H1 (cell line): ENCODE measurements around the gene PACS1. TPM values are rescaled to one million over a fixed set of nuclear protein-coding genes. Genes with fewer than 3 reads are reported as not detected.

Source experiments
- CTCF ChIA-PET: fragments of 300-600 bp; sonication (Branson Sonifier 250); formaldehyde crosslinking; loops from one replicate; lab custom pipeline; 2021; ENCODE audit not compliant: partially characterized antibody; lab: Charles Lee
- POLR2A ChIA-PET: fragments of 300-600 bp; sonication (Branson Sonifier 250); formaldehyde crosslinking; loops from one replicate; lab custom pipeline; 2021; ENCODE audit warnings: inconsistent platforms; ENCODE audit not compliant: partially characterized antibody; lab: Charles Lee
- DNase-seq, 2 experiments: peaks; one replicate each; pipeline versions ENCODE4 v3.0.0 to v3.0.0-alpha.2; 2010 to 2022; ENCODE audit warnings: low spot score in 2 of 2, low read depth in 1 of 2, mixed read lengths in 1 of 2
- FAIRE-seq: peaks from 2 replicates; lab custom pipeline; 2011; peaks lifted over from hg19 to GRCh38; lab: Jason Lieb, UNC
- H2AFZ ChIP-seq: 2 replicates; pipeline ENCODE4 v1.8.1; 2012; ENCODE audit warnings: low read length, inconsistent platforms
- H2AK5ac ChIP-seq: 2 replicates; pipeline ENCODE4 v1.6.1; 2013; ENCODE audit warnings: low read depth, low read length
- H2BK120ac ChIP-seq: replicated peaks from 2 replicates; pipeline ENCODE3; 2013; ENCODE audit warnings: low read depth, low read length, inconsistent platforms
- H2BK12ac ChIP-seq: 2 replicates; pipeline ENCODE4 v1.6.1; 2013; ENCODE audit warnings: low read depth, low read length
- H2BK15ac ChIP-seq: 2 replicates; pipeline ENCODE4 v1.6.1; 2013; ENCODE audit warnings: low read length
- H2BK20ac ChIP-seq: 2 replicates; pipeline ENCODE4 v1.6.1; 2013; ENCODE audit warnings: low read length
- H2BK5ac ChIP-seq: 2 replicates; pipeline ENCODE4 v1.6.1; 2013; ENCODE audit warnings: low read depth, low read length
- H3K14ac ChIP-seq: 2 replicates; pipeline ENCODE4 v1.6.1; 2013; ENCODE audit warnings: inconsistent platforms; ENCODE audit not compliant: insufficient read length
- H3K18ac ChIP-seq: 2 replicates; pipeline ENCODE4 v1.6.1; 2013; ENCODE audit warnings: low read length; ENCODE audit errors: extremely low read depth
- H3K23ac ChIP-seq: 2 replicates; pipeline ENCODE4 v1.6.1; 2013; ENCODE audit warnings: inconsistent platforms; ENCODE audit not compliant: insufficient read length
- H3K23me2 ChIP-seq: 2 replicates; pipeline ENCODE4 v1.6.1; 2013; ENCODE audit warnings: low read depth, low read length
- H3K27ac ChIP-seq: 2 replicates; pipeline ENCODE4 v1.6.1; 2011; ENCODE audit warnings: low read depth, low read length, inconsistent platforms
- H3K27me3 ChIP-seq, 4 experiments: replicated peaks in 1 of 4; 1 replicate in 1 of 4; 2 replicates in 3 of 4; pipeline versions ENCODE4 v1.6.1 to v1.8.1; 2011 to 2013; ENCODE audit warnings: low read length in 3 of 4, mild to moderate bottlenecking in 3 of 4, inconsistent platforms in 2 of 4, mixed read lengths in 2 of 4, moderate library complexity in 1 of 4; ENCODE audit not compliant: control insufficient read depth in 3 of 4, insufficient read depth in 3 of 4; ENCODE audit errors: extremely low read depth in 1 of 4
- H3K36me3 ChIP-seq, 4 experiments: 2 replicates each; pipeline versions ENCODE4 v1.6.1 to v1.8.1; 2011 to 2013; ENCODE audit warnings: mild to moderate bottlenecking in 4 of 4, low read length in 3 of 4, moderate library complexity in 2 of 4, control low read depth in 1 of 4, inconsistent platforms in 1 of 4; ENCODE audit not compliant: insufficient read depth in 4 of 4, control insufficient read depth in 2 of 4
- H3K4ac ChIP-seq: replicated peaks from 2 replicates; pipeline ENCODE3; 2013; ENCODE audit warnings: low read length, low read depth, mixed read lengths, inconsistent platforms; ENCODE audit not compliant: insufficient read length
- H3K4me1 ChIP-seq, 4 experiments: replicated peaks in 1 of 4; 1 replicate in 1 of 4; 2 replicates in 3 of 4; pipeline versions ENCODE4 v1.6.1 to v1.8.1; 2011 to 2013; ENCODE audit warnings: low read length in 3 of 4, inconsistent platforms in 2 of 4, mixed read lengths in 1 of 4; ENCODE audit not compliant: insufficient read depth in 4 of 4, control insufficient read depth in 3 of 4
- H3K4me2 ChIP-seq, 2 experiments: 2 replicates each; pipeline versions ENCODE4 v1.6.1 to v1.8.1; 2011 to 2013; ENCODE audit warnings: low read depth in 2 of 2, low read length in 2 of 2, control low read depth in 1 of 2, inconsistent platforms in 1 of 2, mild to moderate bottlenecking in 1 of 2; ENCODE audit not compliant: insufficient read depth in 1 of 2
- H3K4me3 ChIP-seq, 4 experiments: fragments of 200-600, 300-600 bp in 1 of 4; sonication (generic), shearing (Covaris generic), sonication (Bioruptor Twin) in 1 of 4; 2 replicates each; pipeline versions ENCODE4 v1.5.1 to v1.8.1; 2011 to 2016; ENCODE audit warnings: low read length in 4 of 4, low read depth in 3 of 4, control low read depth in 2 of 4, inconsistent platforms in 2 of 4, mild to moderate bottlenecking in 2 of 4, mixed read lengths in 1 of 4, moderate library complexity in 1 of 4; ENCODE audit not compliant: insufficient read depth in 2 of 4; ENCODE audit errors: extremely low read depth in 1 of 4
- H3K56ac ChIP-seq: replicated peaks from 2 replicates; pipeline ENCODE3; 2013; ENCODE audit warnings: low read depth, mild to moderate bottlenecking, mixed read lengths, low read length, inconsistent platforms; ENCODE audit not compliant: insufficient read length
- H3K79me1 ChIP-seq: 2 replicates; pipeline ENCODE4 v1.6.1; 2013; ENCODE audit warnings: low read depth, low read length, control low read depth
- H3K79me2 ChIP-seq, 2 experiments: 2 replicates each; pipeline versions ENCODE4 v1.6.1 to v1.8.1; 2012 to 2013; ENCODE audit warnings: low read length in 2 of 2, mild to moderate bottlenecking in 2 of 2, inconsistent platforms in 1 of 2; ENCODE audit not compliant: insufficient read depth in 2 of 2, control insufficient read depth in 1 of 2
- H3K9ac ChIP-seq, 4 experiments: replicated peaks in 1 of 4; 1 replicate in 1 of 4; 2 replicates in 3 of 4; pipeline versions ENCODE4 v1.6.1 to v1.8.1; 2011 to 2013; ENCODE audit warnings: low read depth in 3 of 4, low read length in 3 of 4, control low read depth in 2 of 4, mild to moderate bottlenecking in 2 of 4, moderate library complexity in 2 of 4, inconsistent platforms in 1 of 4; ENCODE audit errors: extremely low read depth in 1 of 4
- H3K9me3 ChIP-seq, 2 experiments: 2 replicates each; pipeline versions ENCODE4 v1.6.1 to v1.8.1; 2012 to 2013; ENCODE audit warnings: mild to moderate bottlenecking in 2 of 2, moderate library complexity in 2 of 2, control low read depth in 1 of 2, inconsistent platforms in 1 of 2, low read depth in 1 of 2, low read length in 1 of 2, mixed read lengths in 1 of 2; ENCODE audit not compliant: insufficient read depth in 2 of 2
- H4K20me1 ChIP-seq, 2 experiments: replicated peaks in 1 of 2; 2 replicates each; pipeline versions ENCODE3 to v1.8.1; 2011 to 2013; ENCODE audit warnings: inconsistent platforms in 2 of 2, low read length in 2 of 2, mild to moderate bottlenecking in 1 of 2; ENCODE audit not compliant: insufficient read depth in 2 of 2, control insufficient read depth in 1 of 2
- H4K5ac ChIP-seq: 2 replicates; pipeline ENCODE4 v1.6.1; 2013; ENCODE audit warnings: low read length, low read depth, mixed read lengths, inconsistent platforms; ENCODE audit not compliant: insufficient read length
- H4K8ac ChIP-seq: 2 replicates; pipeline ENCODE4 v1.8.0; 2013; ENCODE audit warnings: mild to moderate bottlenecking, moderate library complexity, low read length, inconsistent platforms; ENCODE audit not compliant: insufficient read depth; ENCODE audit errors: extremely low read depth
- H4K91ac ChIP-seq: replicated peaks from 2 replicates; pipeline ENCODE3; 2013; ENCODE audit warnings: low read length, mixed read lengths, inconsistent platforms; ENCODE audit not compliant: insufficient read length
- ASH2L ChIP-seq: fragments of 200-600, 300-600 bp; sonication (generic); IDR thresholded peaks from one replicate; pipeline ENCODE4 v1.7.1; 2017; ENCODE audit warnings: low read length
- BCL11A ChIP-seq, 2 experiments: IDR thresholded peaks; one replicate each; pipeline ENCODE4 v1.6.1; 2011; ENCODE audit warnings: low read depth in 2 of 2, low read length in 2 of 2, mild to moderate bottlenecking in 2 of 2
- BRCA1 ChIP-seq: IDR thresholded peaks from 2 replicates; pipeline ENCODE4 v1.6.1; 2012; ENCODE audit warnings: low read depth, low read length, improper control_type of control experiment
- CHD1 ChIP-seq: IDR thresholded peaks from 2 replicates; pipeline ENCODE4 v1.6.1; 2012; ENCODE audit warnings: low read depth, low read length, improper control_type of control experiment
- CREB1 ChIP-seq: IDR thresholded peaks from 2 replicates; pipeline ENCODE4 v1.6.1; 2012; ENCODE audit warnings: inconsistent platforms
- KDM1A ChIP-seq: fragments of 200-600, 300-600 bp; sonication (generic); IDR thresholded peaks from 2 replicates; pipeline ENCODE4 v1.7.1; 2016; ENCODE audit warnings: mild to moderate bottlenecking, low read length, borderline replicate concordance
- KDM5A ChIP-seq: fragments of 200-600 bp; IDR thresholded peaks from 2 replicates; pipeline ENCODE4 v1.7.1; 2012; ENCODE audit warnings: mild to moderate bottlenecking, low read length, inconsistent platforms, mixed read lengths
- PHF8 ChIP-seq: fragments of 200-600 bp; sonication (generic); conservative IDR thresholded peaks from 2 replicates; pipeline ENCODE4 v1.7.1; 2012; ENCODE audit warnings: low read depth, mild to moderate bottlenecking, inconsistent platforms, low read length, moderate library complexity
- POLR2A ChIP-seq, 2 experiments: IDR thresholded peaks; 1 replicate in 1 of 2; 2 replicates in 1 of 2; pipeline ENCODE4 v1.6.1; 2011; ENCODE audit warnings: low read depth in 2 of 2, low read length in 2 of 2, mild to moderate bottlenecking in 2 of 2; ENCODE audit errors: control extremely low read depth in 1 of 2
- POU5F1 ChIP-seq: IDR thresholded peaks from 2 replicates; pipeline ENCODE4 v1.6.1; 2011; ENCODE audit warnings: low read depth, mild to moderate bottlenecking, low read length, moderate library complexity
- RXRA ChIP-seq: IDR thresholded peaks from 2 replicates; pipeline ENCODE4 v1.6.1; 2011; ENCODE audit warnings: low read depth, mild to moderate bottlenecking, low read length, moderate library complexity; ENCODE audit not compliant: insufficient read depth
- SRF ChIP-seq: IDR thresholded peaks from 2 replicates; pipeline ENCODE4 v1.6.1; 2011; ENCODE audit warnings: mild to moderate bottlenecking, low read depth, low read length, moderate library complexity
- TEAD4 ChIP-seq: IDR thresholded peaks from 2 replicates; pipeline ENCODE4 v1.6.1; 2012; ENCODE audit warnings: low read depth, low read length, inconsistent platforms, mixed read lengths
- ZNF274 ChIP-seq: IDR thresholded peaks from 2 replicates; pipeline ENCODE4 v1.7.0; 2012; ENCODE audit warnings: low read length, borderline replicate concordance; ENCODE audit errors: extremely low read depth
- WGBS, 2 experiments: shearing (Covaris generic) in 1 of 2; methylation state at CpG; one replicate each; pipeline versions ENCODE4 v1.1.6 to v1.1.7; 2013 to 2015; ENCODE audit warnings: low lambda C conversion rate in 2 of 2, mixed read lengths in 2 of 2, inconsistent platforms in 1 of 2, low coverage in 1 of 2, missing lambda C conversion rate in 1 of 2; ENCODE audit not compliant: insufficient replicate concordance in 2 of 2, insufficient coverage in 1 of 2, insufficient read length in 1 of 2; ENCODE audit errors: extremely low coverage in 1 of 2, missing lambda C conversion rate in 1 of 2; 5-methylcytosine and 5-hydroxymethylcytosine counted together
- polyA plus RNA-seq, 7 experiments: library from polyadenylated mRNA; depleted of rRNA in 3 of 7; stranded (reverse) in 5 of 7; unstranded in 2 of 7; fragments of >200 nt in 5 of 7; fragments of 200-250 nt in 2 of 7; gene quantifications; 1 replicate in 5 of 7; 2 replicates in 1 of 7; 4 replicates in 1 of 7; pipeline versions ENCODE4 v1.2.1 to v1.2.3, GENCODE V29; 2011 to 2013; ENCODE audit warnings: missing spikeins in 2 of 7, mixed read lengths in 2 of 7
- total RNA-seq: library from RNA; stranded (reverse); fragmentation: NEBNext Ultra II Directional; extraction: Animal tissue kit (Norgen Biotek cat#: 25700); gene quantifications from 2 replicates; pipeline ENCODE4 v1.2.1, GENCODE V29; 2021

PACS1 gene
- total and polyA plus RNA-seq, 2 of the 8 experiments (the other 6 are each of a cell fraction or from before 2014, with no cell fraction given) = 11.5 to 36.0 TPM

- Histone ChIP-seq H4K20me1 (peaks cover 1% of the 10 kb centered on the region in 2 experiments), H3K4ac (no peak overlapping the region), H3K18ac (no peak overlapping the region), H2BK120ac (no peak overlapping the region), H4K8ac (no peak overlapping the region), H3K36me3 (peaks cover 0 to 3% (median 0%) of the 10 kb centered on the region in 4 experiments; a peak in 3 of 8 replicates), H2AFZ (no peak overlapping the region), H3K27ac (no peak overlapping the region), H3K79me1 (no peaks in the 10 kb centered on the region), H3K23ac (no peak overlapping the region), H2BK20ac (no peak overlapping the region), H3K56ac (no peak overlapping the region), H3K9me3 (no peaks in the 10 kb centered on the region), H3K4me1 (peaks cover 0 to 2% (median 0%) of the 10 kb centered on the region in 4 experiments; a peak in 1 of 7 replicates), H3K4me3 (no peak overlapping the region), H3K4me2 (no peak overlapping the region), H3K14ac (no peak overlapping the region), H3K23me2 (no peaks in the 10 kb centered on the region), H3K27me3 (no peaks in the 10 kb centered on the region), H2AK5ac (no peak overlapping the region), H2BK15ac (no peak overlapping the region), H2BK5ac (no peak overlapping the region), H3K9ac (no peak overlapping the region), H2BK12ac (0 out of 2 replicates have a peak overlapping the region, but pooled peaks have one; percentile 17), H3K79me2 (no peaks in the 10 kb centered on the region), H4K5ac (no peak overlapping the region), H4K91ac (no peak overlapping the region)
- ChIA-PET CTCF (interaction anchor here (0.7 to 10.1 kb wide), 5 partner anchors 16 to 169 kb away, joined by 3 to 123 read pairs (median 5); no protein-coding TSS in a partner anchor), POLR2A (interaction anchor here (0.5 to 1.5 kb wide), 4 partner anchors 12 to 167 kb away, joined by 3 to 4 read pairs (median 3); no protein-coding TSS in a partner anchor)
- WGBS, 2 experiments = 92% methylated on average over 19 of the region's 19 CpGs; no CpG with 5 or more reads in 1 of the 2 experiments
- no peak for FAIRE-seq
- no peak for DNase-seq
- TF ChIP-seq ASH2L (no peak), TEAD4 (no peak), BCL11A (IDR thresholded peaks at IDR 0.05; ENCODE audit: low read depth in 2 of 2, low read length in 2 of 2) (no peak), ZNF274 (no peak), CHD1 (no peak), BRCA1 (no peak), POU5F1 (no peak), KDM5A (no peak), CREB1 (no peak), POLR2A (IDR thresholded peaks at IDR 0.05; ENCODE audit: control extremely low read depth in 1 of 2, low read depth in 2 of 2, low read length in 2 of 2) (no peak), SRF (no peak), RXRA (no peak), PHF8 (no peak), KDM1A (no peak)
Observed at GRCh38 chr11:66219846-66220565, 149.9 kb downstream of the PACS1 start.
